SK-N-SH treated with all-trans-retinoic acid at 6 μM for 48 hours (cell line): ENCODE results near the gene F11R.

ENCODE experiments used
- ARNTL ChIP-seq: fragments of 450-650 bp; formaldehyde crosslinking; IDR thresholded peaks from 2 replicates; pipeline ENCODE4 v1.5.0; 2020; ENCODE audit warnings: low read depth, mild to moderate bottlenecking, moderate library complexity, borderline replicate concordance
- CSDC2 ChIP-seq: fragments of 250-450 bp; sonication (Bioruptor Pico); IDR thresholded peaks from 2 replicates; pipeline ENCODE4 v1.5.0; 2020; ENCODE audit warnings: mild to moderate bottlenecking, moderate library complexity
- ISL1 ChIP-seq: fragments of 250-450 bp; sonication (Bioruptor Pico); IDR thresholded peaks from 2 replicates; pipeline ENCODE4 v2.1.2; 2022; ENCODE audit warnings: mild to moderate bottlenecking, moderate library complexity
- OSR1 ChIP-seq: fragments of 250-450 bp; sonication (Bioruptor Pico); IDR thresholded peaks from 2 replicates; pipeline ENCODE4 v1.8.0; 2022; ENCODE audit warnings: moderate library complexity, mild to moderate bottlenecking, inconsistent platforms
- PATZ1 ChIP-seq: fragments of 250-450 bp; sonication (Bioruptor Pico); IDR thresholded peaks from 2 replicates; pipeline ENCODE4 v1.8.0; 2020; ENCODE audit warnings: mild to moderate bottlenecking, moderate library complexity, borderline replicate concordance
- POU6F1 ChIP-seq: fragments of 250-450 bp; sonication (Bioruptor Pico); IDR thresholded peaks from 2 replicates; pipeline ENCODE4 v1.8.0; 2021; ENCODE audit warnings: low read depth, mild to moderate bottlenecking, moderate library complexity, borderline replicate concordance
- RARB ChIP-seq: fragments of 250-450 bp; sonication (Bioruptor Pico); IDR thresholded peaks from 2 replicates; pipeline ENCODE4 v1.8.0; 2021; ENCODE audit warnings: mild to moderate bottlenecking, moderate library complexity
- SNAI2 ChIP-seq: fragments of 250-450 bp; sonication (Bioruptor Pico); IDR thresholded peaks from 2 replicates; pipeline ENCODE4 v1.5.0; 2020; ENCODE audit warnings: mild to moderate bottlenecking, moderate library complexity
- TCF4 ChIP-seq: fragments of 250-450 bp; sonication (Bioruptor Pico); IDR thresholded peaks from 2 replicates; pipeline ENCODE4 v1.8.0; 2021; ENCODE audit warnings: mild to moderate bottlenecking, moderate library complexity, borderline replicate concordance
- ZC3H10 ChIP-seq: fragments of 250-450 bp; sonication (Bioruptor Pico); IDR thresholded peaks from 2 replicates; pipeline ENCODE4 v1.5.1; 2021; ENCODE audit warnings: mild to moderate bottlenecking, moderate library complexity
- ZFP3 ChIP-seq: fragments of 250-450 bp; sonication (Bioruptor Pico); IDR thresholded peaks from 2 replicates; pipeline ENCODE4 v1.5.0; 2020; ENCODE audit warnings: mild to moderate bottlenecking, moderate library complexity
- ZNF565 ChIP-seq: fragments of 450-650 bp; formaldehyde crosslinking; conservative IDR thresholded peaks from 2 replicates; pipeline ENCODE4 v1.5.0; 2020; ENCODE audit warnings: low read depth, mild to moderate bottlenecking, moderate library complexity
- ZNF70 ChIP-seq: fragments of 450-650 bp; formaldehyde crosslinking; IDR thresholded peaks from 2 replicates; pipeline ENCODE4 v1.5.0; 2020; ENCODE audit warnings: mild to moderate bottlenecking, moderate library complexity
- ZNF8 ChIP-seq: fragments of 450-650 bp; formaldehyde crosslinking; IDR thresholded peaks from 2 replicates; pipeline ENCODE4 v1.5.0; 2020; ENCODE audit warnings: mild to moderate bottlenecking, moderate library complexity

GRCh38 chr1:160975026-160975425 lies 45.9 kb downstream of the F11R start:
- TF ChIP-seq SNAI2 (CRISPR knock-in tag) (no peak), PATZ1 (no peak), ZNF565 (CRISPR knock-in tag) (no peak), POU6F1 (no peak), ISL1 (CRISPR knock-in tag) (no peak), ZNF8 (CRISPR knock-in tag) (no peak), ARNTL (no peak), TCF4 (CRISPR knock-in tag) (no peak), ZC3H10 (CRISPR knock-in tag) (no peak), OSR1 (CRISPR knock-in tag) (no peak), CSDC2 (CRISPR knock-in tag) (no peak), ZNF70 (no peak), RARB (CRISPR knock-in tag) (no peak), ZFP3 (no peak)
